DND-41 (cell line): Measurements from ENCODE around the gene CDK1.

Experiments used
- CTCF ChIP-seq: IDR thresholded peaks from 2 replicates; pipeline ENCODE4 v1.5.1; 2012; ENCODE audit warnings: borderline replicate concordance, low read length, moderate library complexity, mild to moderate bottlenecking; ENCODE audit not compliant: poor library complexity, severe bottlenecking; ENCODE audit errors: extremely low read depth
- EZH2 ChIP-seq: IDR thresholded peaks from 3 replicates; pipeline ENCODE4 v1.6.1; 2012; ENCODE audit warnings: borderline replicate concordance, low read depth, mild to moderate bottlenecking, moderate library complexity, low read length, inconsistent platforms; ENCODE audit not compliant: severe bottlenecking

DNA sequence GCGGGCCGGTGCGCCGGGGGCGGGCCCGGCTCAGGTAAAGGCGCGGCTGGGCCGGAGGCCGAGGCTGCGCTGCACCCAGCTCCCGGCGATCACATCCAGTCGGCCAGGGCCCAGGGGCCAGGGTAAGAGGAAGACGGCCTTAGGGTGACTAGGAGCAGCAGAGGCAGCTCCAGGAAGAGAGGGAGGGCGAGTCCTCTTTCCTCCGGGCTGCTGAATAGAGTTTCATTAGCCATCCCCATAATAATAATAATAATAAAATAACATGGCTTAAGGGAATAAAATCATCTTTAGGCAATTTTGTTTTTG, 44.8 kb upstream of the CDK1 start:
- TF ChIP-seq CTCF (no peak), EZH2 (no peak)
